ENCODE results near the gene KDM4C. TPM values are rescaled to one million over a fixed set of nuclear protein-coding genes. Genes with fewer than 3 reads are reported as not detected.

KDM4C gene
- total RNA-seq, 1 donor from 2014 or later, result 11.1 TPM

GRCh38 chr9:7111413-7111812 is 353.6 kb downstream of the KDM4C start:
- H3K4me1 ChIP-seq, result no peaks in the 10 kb centered on the region
- Mint-ChIP-seq H3K4me3 (no peak overlapping the region), H3K27ac (no peak overlapping the region), H3K27me3 (ENCODE audit: insufficient read depth, low read depth) (peaks cover 3% of the 10 kb centered on the region), H3K9me3 (no peaks in the 10 kb centered on the region), H3K4me1 (no peaks in the 10 kb centered on the region), H3K36me3 (no peaks in the 10 kb centered on the region)
- no peaks in the 10 kb centered on the region for H4K20me1 ChIP-seq (ENCODE audit: low read depth)
- no peak overlapping the region for H3K4me2 ChIP-seq
- H3K79me2 ChIP-seq (ENCODE audit: low read depth), result no peaks in the 10 kb centered on the region
- no peak overlapping the region for H3K27ac ChIP-seq
- no peak for DNase-seq (ENCODE audit: low spot score)
- no peaks in the 10 kb centered on the region for H3K27me3 ChIP-seq
- TF ChIP-seq, protein P1, sequence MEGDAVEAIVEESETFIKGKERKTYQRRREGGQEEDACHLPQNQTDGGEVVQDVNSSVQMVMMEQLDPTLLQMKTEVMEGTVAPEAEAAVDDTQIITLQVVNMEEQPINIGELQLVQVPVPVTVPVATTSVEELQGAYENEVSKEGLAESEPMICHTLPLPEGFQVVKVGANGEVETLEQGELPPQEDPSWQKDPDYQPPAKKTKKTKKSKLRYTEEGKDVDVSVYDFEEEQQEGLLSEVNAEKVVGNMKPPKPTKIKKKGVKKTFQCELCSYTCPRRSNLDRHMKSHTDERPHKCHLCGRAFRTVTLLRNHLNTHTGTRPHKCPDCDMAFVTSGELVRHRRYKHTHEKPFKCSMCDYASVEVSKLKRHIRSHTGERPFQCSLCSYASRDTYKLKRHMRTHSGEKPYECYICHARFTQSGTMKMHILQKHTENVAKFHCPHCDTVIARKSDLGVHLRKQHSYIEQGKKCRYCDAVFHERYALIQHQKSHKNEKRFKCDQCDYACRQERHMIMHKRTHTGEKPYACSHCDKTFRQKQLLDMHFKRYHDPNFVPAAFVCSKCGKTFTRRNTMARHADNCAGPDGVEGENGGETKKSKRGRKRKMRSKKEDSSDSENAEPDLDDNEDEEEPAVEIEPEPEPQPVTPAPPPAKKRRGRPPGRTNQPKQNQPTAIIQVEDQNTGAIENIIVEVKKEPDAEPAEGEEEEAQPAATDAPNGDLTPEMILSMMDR (IDR thresholded peaks at IDR 0.05), result no peak
- TF ChIP-seq EZH2phosphoT487 (IDR thresholded peaks at IDR 0.05) (no peak), EZH2 (IDR thresholded peaks at IDR 0.05) (no peak)
- no peak overlapping the region for H3K9ac ChIP-seq
- H3F3A ChIP-seq (ENCODE audit: low read depth), result no peaks in the 10 kb centered on the region
- H2AFZ ChIP-seq (replicated peaks), result no peak overlapping the region
- no peaks in the 10 kb centered on the region for H3K36me3 ChIP-seq
- H3K4me3 ChIP-seq, result no peak overlapping the region
- H3K9me3 ChIP-seq (ENCODE audit: low read depth), result no peaks in the 10 kb centered on the region

GRCh38 chr9:7115606-7116005 is 357.8 kb downstream of the KDM4C start:
- Histone ChIP-seq H3K27me3 (no peaks in the 10 kb centered on the region), H3K4me1 (no peaks in the 10 kb centered on the region), H2AFZ (replicated peaks) (no peak overlapping the region), H3F3A (ENCODE audit: low read depth) (no peaks in the 10 kb centered on the region), H3K4me2 (no peak overlapping the region), H3K4me3 (no peak overlapping the region), H4K20me1 (ENCODE audit: low read depth) (no peaks in the 10 kb centered on the region), H3K9ac (no peak overlapping the region), H3K36me3 (no peaks in the 10 kb centered on the region), H3K79me2 (ENCODE audit: low read depth) (no peaks in the 10 kb centered on the region), H3K9me3 (ENCODE audit: low read depth) (no peaks in the 10 kb centered on the region), H3K27ac (no peak overlapping the region)
- TF ChIP-seq EZH2 (IDR thresholded peaks at IDR 0.05) (no peak), EZH2phosphoT487 (IDR thresholded peaks at IDR 0.05) (no peak)
- TF ChIP-seq, protein P1 (IDR thresholded peaks at IDR 0.05), result no peak
- Mint-ChIP-seq H3K36me3 (no peaks in the 10 kb centered on the region), H3K27ac (no peak overlapping the region), H3K4me1 (no peaks in the 10 kb centered on the region), H3K4me3 (no peak overlapping the region), H3K27me3 (ENCODE audit: insufficient read depth, low read depth) (no peaks in the 10 kb centered on the region), H3K9me3 (no peaks in the 10 kb centered on the region)
- no peak for DNase-seq (ENCODE audit: low spot score)

DNA sequence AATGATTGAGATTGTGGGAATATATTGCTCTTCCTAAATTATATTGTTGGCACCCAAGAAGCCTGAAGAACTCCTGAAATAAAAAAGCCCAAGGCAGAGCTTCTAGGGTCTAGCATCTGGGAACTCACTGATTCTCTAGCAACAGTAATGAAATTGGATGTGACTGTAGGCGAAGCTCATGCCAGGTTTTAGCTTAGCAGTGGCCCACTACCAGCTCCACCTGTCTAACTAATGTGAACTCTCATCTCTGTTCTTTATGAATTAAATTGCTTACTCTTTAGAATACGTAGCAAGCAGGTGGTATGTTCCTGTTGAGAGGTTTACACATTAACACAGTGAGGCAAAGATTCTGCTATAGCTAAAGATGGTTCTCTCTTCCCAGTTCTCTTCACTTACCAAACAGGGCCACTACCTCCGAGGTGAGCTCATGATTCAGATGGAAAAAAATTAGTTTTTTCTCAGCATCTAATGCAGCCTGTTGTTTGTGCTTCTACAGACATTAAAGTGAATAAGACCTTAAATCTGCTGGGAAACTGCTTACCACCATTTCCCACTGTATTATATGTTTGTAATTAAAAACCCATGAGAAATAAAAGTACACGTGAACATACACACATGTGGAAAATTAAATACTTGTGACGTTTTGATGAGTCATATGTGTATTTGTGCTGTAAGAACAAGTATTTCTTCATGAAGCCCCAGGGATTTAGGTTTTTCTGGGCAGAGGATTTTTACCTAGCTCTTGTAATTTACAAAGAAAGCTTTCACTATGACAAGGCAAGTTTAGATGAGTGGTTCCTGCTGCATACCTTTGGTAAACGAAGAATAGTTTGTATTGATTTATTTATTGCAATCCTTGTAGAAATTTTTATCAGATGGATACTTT is 360.1 kb downstream of the KDM4C start:
- Histone ChIP-seq H3K27ac (no peak overlapping the region), H3K4me2 (no peak overlapping the region)

GRCh38 chr9:7118633-7119032 is 360.9 kb downstream of the KDM4C start:
- Histone ChIP-seq H4K20me1 (ENCODE audit: low read depth) (no peaks in the 10 kb centered on the region), H2AFZ (replicated peaks) (no peak overlapping the region), H3K27ac (no peak overlapping the region), H3K27me3 (no peaks in the 10 kb centered on the region), H3K79me2 (ENCODE audit: low read depth) (no peaks in the 10 kb centered on the region), H3K9ac (no peak overlapping the region), H3K4me3 (no peak overlapping the region), H3K9me3 (ENCODE audit: low read depth) (no peaks in the 10 kb centered on the region), H3K4me1 (no peaks in the 10 kb centered on the region), H3K36me3 (no peaks in the 10 kb centered on the region), H3F3A (ENCODE audit: low read depth) (no peaks in the 10 kb centered on the region), H3K4me2 (no peak overlapping the region)
- Mint-ChIP-seq H3K4me3 (no peak overlapping the region), H3K9me3 (no peaks in the 10 kb centered on the region), H3K27ac (no peak overlapping the region), H3K4me1 (no peaks in the 10 kb centered on the region), H3K27me3 (ENCODE audit: insufficient read depth, low read depth) (no peaks in the 10 kb centered on the region), H3K36me3 (no peaks in the 10 kb centered on the region)
- TF ChIP-seq, protein P1 (IDR thresholded peaks at IDR 0.05), result no peak
- TF ChIP-seq EZH2 (IDR thresholded peaks at IDR 0.05), result no peak
- TF ChIP-seq EZH2phosphoT487 (IDR thresholded peaks at IDR 0.05), result no peak
- DNase-seq (ENCODE audit: low spot score), result no peak

More for the DNA sequence above, 360.1 kb downstream of the KDM4C start:
- no peaks in the 10 kb centered on the region for H3K27me3 Mint-ChIP-seq (ENCODE audit: insufficient read depth, low read depth)
- Histone ChIP-seq H3K36me3 (no peaks in the 10 kb centered on the region), H4K20me1 (ENCODE audit: low read depth) (no peaks in the 10 kb centered on the region), H3K4me1 (no peaks in the 10 kb centered on the region), H3K9me3 (ENCODE audit: low read depth) (no peaks in the 10 kb centered on the region), H3F3A (ENCODE audit: low read depth) (no peaks in the 10 kb centered on the region), H2AFZ (replicated peaks) (no peak overlapping the region), H3K79me2 (ENCODE audit: low read depth) (no peaks in the 10 kb centered on the region), H3K4me3 (no peak overlapping the region), H3K27me3 (no peaks in the 10 kb centered on the region), H3K9ac (no peak overlapping the region)
- no peaks in the 10 kb centered on the region for H3K4me1 Mint-ChIP-seq
- H3K9me3 Mint-ChIP-seq, result no peaks in the 10 kb centered on the region
- no peak for DNase-seq (ENCODE audit: low spot score)
- no peak for TF ChIP-seq EZH2phosphoT487 (IDR thresholded peaks at IDR 0.05)
- H3K27ac Mint-ChIP-seq, result no peak overlapping the region
- no peaks in the 10 kb centered on the region for H3K36me3 Mint-ChIP-seq
- no peak overlapping the region for H3K4me3 Mint-ChIP-seq

All from neural progenitor cell (in vitro differentiated cells).